HL-60 (cell line): ENCODE data around the gene MCHR1.

Experiments
- CTCF ChIP-seq: IDR thresholded peaks from one replicate; pipeline ENCODE4 v1.5.1; 2011; ENCODE audit warnings: low read length, control low read depth, inconsistent platforms; ENCODE audit not compliant: insufficient read depth
- GABPA ChIP-seq: IDR thresholded peaks from 2 replicates; pipeline ENCODE4 v1.6.1; 2012; ENCODE audit warnings: low read depth

- TF ChIP-seq GABPA (no peak), CTCF (no peak)
These were observed 47.2 kb downstream of the MCHR1 start for GRCh38 chr22:40726514-40726913.
